Adrenal gland (tissue), 5 donors: ENCODE data around the gene MRPS33.

ENCODE experiments used
- CTCF ChIP-seq, 6 experiments: fragments of 450-650 bp in 4 of 6; fragments of 200-600 bp in 2 of 6; sonication (generic) in 1 of 6; IDR thresholded peaks; 1 replicate in 5 of 6; 2 replicates in 1 of 6; pipeline versions ENCODE4 v1.5.1 to v1.8.0; 2016 to 2021; ENCODE audit warnings: antibody characterized with exemption in 6 of 6, mild to moderate bottlenecking in 2 of 6, moderate library complexity in 1 of 6
- POLR2A ChIP-seq, 2 donors: fragments of 450-650 bp; IDR thresholded peaks; one replicate each; pipeline ENCODE4 v1.6.1; 2017; ENCODE audit warnings: antibody characterized with exemption in 2 of 2, mild to moderate bottlenecking in 2 of 2, moderate library complexity in 1 of 2
- donor health status: DM: no; HTN: no; CAD: no.

GRCh38 chr7:141013345-141013715 lies 1.4 kb downstream of the MRPS33 start:
- no peak for TF ChIP-seq CTCF (IDR thresholded peaks at IDR 0.05)
- no peak for TF ChIP-seq POLR2A (IDR thresholded peaks at IDR 0.05)
